Measurements from ENCODE around the gene PYCR2.

Gene PYCR2

DNA sequence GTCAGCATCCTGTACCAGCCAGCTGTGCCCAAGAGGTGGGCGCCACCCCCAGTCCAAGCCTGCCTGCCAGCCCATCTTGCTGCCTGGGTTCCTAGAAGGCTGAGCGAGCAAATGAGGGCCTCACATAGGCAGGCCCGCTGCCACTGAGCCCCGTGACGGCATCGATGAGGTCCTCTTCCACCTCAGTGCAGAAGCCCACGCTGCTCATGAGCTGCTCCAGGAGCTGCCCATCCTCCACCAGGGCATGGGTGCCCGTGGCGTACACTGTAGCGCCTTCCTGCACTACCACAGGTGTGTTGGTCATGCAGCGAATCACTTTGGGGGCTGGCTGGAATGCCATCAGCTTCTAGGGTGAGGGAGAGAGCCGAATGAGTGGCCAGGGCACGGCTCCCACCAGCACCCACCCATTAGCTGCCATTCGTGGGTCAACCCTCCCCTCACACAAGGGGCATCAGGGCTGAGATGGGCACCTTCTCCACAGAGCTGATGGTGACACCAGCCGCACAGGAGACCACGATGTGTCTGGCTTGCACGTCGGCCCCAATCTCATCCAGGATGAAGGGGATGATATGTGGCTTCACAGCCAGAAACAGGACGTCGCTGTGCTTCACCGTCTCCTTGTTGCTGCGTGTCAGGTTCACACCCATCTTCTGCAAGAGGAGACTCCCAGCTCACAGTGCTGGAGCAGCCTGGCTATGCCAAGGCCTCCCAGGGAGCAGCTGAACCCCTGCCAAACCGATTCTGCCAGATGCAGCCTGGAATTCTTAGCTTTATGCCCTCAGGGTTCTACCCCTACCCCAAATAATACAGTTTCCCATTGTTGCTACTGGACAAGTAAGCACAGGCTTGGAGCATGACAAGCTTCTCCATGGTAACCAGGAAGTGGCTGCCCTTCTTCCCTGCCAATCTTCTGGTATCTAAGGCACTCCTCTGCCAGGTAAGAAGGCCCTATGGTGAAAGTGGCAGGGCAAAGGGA, 2.0 kb downstream of the PYCR2 start:
- in situ Hi-C loops (cut with MboI; ENCODE audit: low sequenced_read_pairs): no loop called here

DNA sequence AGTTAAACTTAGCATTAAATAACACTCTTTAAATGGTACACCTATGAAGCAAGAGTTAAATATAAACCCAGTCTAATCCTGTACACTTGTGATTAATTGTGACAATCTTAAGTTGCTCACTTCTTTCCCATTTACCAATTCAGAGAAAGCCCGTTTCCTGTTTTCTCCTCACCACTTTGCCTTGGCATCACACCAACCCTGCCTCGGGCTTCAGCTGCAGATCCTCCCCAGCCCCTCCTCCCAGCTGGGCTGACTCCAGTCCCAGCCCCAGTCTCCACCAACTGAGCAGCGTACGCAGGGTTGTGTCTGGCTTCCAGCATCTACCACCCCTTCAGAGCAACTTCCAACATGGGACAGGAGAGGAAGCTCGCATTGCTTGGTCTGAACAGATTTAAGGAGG, 4.1 kb downstream of the PYCR2 start:
- in situ Hi-C loops (cut with MboI; ENCODE audit: low sequenced_read_pairs): no loop called here

DNA sequence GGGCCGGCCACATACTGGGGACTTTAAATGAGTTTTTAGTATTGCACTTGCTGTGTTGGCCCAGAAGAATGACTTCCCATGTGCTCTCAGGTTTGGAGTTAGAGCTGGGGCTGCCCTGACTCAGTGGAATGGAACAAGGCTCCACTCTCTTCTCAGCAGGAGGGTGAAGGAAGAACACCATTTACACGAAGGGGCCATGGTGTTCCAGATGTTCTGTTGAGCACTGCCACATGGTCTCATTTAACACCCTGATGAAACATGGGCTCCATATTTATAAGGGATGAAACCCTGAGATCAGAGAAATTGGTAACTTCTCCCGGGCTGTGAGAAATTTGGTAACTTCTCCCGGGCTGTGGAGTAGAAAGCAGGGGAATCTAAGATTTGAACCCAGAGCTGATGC, 5.8 kb downstream of the PYCR2 start:
- in situ Hi-C loops (cut with MboI; ENCODE audit: low sequenced_read_pairs): no loop called here

DNA sequence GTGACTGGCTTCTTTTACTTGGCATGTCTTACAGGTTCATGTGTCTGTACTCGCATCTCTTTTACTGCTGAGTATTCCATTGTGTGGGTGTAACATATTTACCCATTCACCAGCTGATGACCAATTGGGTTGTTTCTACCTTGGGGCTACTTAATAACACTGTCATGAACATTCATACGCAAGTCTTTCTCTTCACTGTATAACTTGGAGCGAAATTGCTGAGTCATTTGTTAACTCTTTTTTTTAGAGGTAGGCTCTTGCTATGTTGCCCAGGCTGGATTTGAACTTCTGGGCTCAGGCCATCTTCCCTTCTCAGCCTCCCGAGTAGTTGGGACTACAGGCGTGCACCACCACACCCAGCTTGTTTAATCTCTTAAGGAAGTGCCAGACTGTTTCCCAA, 6.5 kb downstream of the PYCR2 start:
- in situ Hi-C loops (cut with MboI; ENCODE audit: low sequenced_read_pairs): no loop called here

DNA sequence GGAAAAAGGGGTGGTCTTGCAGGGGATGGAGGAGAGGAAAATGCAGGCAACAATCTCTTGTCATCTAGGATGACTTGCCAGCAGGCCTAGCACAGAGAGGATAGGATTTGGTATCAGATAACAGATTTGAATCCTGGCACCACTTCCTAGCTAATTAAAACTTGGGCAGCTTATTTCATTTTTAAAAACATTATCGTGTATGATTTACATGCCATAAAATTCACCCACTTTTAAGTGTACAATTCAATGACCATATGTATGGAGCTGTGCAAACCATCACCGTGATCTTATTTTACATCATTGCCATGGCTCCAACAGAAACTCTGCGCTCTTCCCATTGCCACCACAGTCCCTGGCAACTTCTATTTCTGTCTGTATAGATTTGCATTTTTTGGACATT, 6.9 kb downstream of the PYCR2 start:
- in situ Hi-C loops (cut with MboI; ENCODE audit: low sequenced_read_pairs): no loop called here

DNA sequence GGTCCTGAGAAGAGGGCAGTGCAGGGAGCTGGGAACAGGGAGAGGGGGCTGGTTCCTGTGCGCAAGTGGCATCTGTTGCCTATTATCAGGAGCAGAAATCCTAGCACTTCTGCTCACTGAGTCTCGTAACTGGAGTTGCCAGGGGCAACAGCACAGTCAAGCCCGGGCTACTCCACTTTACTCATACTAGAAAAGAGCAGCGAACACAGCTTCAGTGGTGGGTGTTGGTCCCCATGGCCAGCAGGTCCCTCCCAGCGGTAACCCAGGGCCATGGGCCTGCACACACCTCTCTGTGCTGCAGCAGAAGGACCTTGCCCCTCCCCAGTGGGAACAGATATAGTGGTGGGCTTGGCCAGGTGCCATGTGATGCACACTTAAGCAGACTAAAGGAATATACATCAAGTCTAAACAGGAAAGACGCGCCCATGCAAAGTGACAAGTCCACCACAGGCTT, 8.5 kb downstream of the PYCR2 start:
- in situ Hi-C loops (cut with MboI; ENCODE audit: low sequenced_read_pairs): no loop called here

DNA sequence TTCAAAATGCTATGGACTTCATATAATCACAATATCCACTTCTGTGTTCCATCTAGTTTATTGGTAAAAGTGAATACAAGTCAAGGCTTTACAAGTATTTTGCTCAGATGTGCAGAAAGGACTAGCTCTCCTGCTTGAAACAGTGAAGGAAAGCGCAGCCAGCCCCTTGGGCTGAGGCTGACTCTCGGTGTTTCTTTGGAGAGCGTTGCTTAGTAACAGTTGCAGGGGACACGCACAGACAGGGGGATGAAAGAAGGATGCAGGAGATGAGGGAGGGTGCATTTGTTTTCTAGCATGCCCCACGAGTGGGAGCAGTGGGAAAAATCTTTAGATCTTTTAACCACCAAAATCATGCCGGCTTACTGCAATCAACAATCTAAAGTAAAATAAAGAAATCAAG, 9.1 kb downstream of the PYCR2 start:
- in situ Hi-C loops (cut with MboI; ENCODE audit: low sequenced_read_pairs): no loop called here

DNA sequence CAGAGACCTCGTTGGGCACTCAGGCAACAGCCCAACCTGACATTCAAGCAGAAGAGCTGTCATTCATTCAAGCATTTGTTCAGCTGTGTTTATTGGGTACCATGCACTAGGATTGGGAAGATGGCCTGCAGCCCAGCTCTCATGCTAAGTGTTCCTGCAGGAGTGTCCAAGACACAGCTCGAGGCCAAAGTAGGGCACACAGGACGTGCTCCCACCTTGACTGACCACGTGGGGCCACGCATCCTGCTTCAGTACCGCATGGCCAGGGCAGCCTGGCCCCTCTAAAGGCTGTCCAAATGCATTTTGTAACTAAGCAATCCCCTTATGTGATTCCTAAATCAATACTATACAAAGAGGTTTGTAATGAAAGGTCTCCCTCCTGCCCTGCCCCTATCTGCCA, 9.7 kb downstream of the PYCR2 start:
- in situ Hi-C loops (cut with MboI; ENCODE audit: low sequenced_read_pairs): no loop called here

DNA sequence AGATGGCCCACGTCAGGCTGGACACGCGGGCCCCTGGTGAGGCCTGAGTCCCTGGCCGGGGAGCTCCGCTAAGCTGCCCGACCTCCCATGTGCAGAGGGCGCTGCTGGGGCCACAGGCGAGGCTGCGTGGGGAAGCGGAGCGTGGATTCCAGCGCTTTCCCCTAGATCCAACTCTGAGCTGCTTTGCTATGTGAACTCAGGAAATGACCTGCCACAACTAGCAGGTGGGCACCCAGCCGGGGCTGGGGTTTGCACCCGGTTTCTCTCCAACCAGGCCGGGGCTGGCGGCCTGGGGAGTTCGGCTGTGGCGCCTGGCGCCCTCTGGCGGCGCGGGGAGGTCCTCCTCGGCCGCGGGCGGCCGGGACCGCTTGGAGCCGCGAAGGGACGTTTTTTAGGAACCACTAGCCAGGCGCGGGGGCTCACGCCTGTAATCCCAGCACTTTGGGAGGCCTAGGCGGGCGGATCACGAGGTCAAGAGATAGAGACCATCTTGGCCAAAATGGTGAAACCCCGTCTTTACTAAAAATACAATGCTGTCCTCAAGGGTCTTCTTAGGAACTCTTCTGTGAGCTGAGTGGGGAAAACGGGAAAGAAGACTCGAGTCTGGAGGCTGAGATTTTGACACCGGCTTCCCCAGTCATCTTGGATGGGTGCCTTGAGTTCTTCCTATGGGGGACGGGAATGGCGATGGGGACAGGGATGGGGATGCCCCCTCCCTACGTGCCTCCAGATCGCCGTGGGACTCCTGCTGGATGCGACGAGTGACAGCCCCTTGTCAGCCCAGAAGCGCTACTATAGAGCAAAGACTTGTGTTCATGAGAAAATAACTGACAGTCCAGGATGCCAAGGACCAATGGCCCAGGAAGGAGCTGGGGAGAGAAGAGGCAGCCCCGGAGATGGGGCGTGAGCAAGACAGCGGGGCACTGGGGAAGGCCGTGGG, 12.6 kb downstream of the PYCR2 start:
- in situ Hi-C loops (cut with MboI; ENCODE audit: low sequenced_read_pairs): no loop called here

DNA sequence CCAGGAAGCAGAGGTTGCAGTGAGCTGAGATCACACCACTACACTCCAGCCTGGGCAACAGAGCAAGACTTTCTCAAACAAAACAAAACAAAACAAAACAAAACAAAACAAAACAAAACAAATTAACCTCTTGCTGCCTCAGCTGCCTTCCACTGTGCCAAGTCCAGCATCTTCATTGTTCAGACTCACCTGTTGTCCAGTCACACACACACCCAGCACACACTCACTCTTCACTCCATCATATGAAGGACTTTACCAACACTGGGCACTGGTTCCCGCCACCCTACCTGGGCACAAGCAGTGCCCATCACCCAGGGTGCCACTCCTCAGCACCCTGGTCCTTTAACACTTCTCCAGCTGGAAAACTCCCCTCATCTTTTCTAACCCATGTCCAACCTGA, 14.6 kb downstream of the PYCR2 start:
- in situ Hi-C loops (cut with MboI; ENCODE audit: low sequenced_read_pairs): no loop called here

DNA sequence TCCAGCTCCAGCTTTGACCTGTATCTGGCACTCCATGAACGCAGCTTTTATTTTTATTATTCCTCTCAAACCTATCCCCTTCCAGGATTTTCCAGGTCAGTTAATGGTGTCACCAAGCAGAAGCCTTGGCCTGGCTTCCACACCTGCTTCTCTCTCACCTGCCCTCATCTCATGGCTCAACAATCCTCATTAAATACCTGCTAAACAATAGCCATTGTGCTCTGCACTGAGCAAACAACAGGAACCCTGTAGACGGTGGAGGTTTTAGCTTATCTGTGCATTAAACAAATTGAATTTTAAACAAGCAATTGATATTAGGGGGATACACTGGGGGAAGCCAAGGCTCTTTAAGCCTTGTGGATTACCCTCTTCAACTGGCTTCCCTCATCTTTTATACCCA, 15.3 kb downstream of the PYCR2 start:
- in situ Hi-C loops (cut with MboI; ENCODE audit: low sequenced_read_pairs): no loop called here

DNA sequence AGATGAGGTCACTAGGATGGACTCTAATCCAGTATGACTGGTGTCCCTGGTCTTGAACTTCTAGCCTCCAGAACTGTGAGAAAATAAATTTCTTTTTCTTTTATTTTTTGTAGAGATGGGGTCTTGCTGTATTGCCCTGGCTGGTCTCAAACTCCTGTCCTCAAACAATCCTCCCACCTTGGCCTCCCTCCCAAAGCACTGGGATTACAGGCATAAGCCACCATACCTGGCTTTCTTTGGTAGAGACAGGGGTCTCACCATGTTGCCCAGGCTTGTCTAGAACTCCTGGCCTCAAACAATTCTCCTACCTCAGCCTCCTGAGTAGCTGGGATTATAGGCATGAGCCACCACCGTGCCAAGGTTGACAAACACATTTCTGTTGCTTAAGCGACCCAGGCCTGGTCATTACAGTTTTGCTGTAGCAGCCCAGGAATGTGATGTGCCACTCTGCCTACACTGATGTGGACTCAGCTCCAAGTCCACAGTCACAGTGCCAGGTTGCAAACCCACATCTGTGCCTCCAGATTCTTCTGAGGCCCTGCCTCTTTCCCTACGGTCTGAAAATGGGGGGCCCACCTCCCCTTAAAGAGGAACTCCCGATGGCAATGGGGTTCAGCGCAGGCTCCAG, 15.9 kb downstream of the PYCR2 start:
- in situ Hi-C loops (cut with MboI; ENCODE audit: low sequenced_read_pairs): no loop called here

DNA sequence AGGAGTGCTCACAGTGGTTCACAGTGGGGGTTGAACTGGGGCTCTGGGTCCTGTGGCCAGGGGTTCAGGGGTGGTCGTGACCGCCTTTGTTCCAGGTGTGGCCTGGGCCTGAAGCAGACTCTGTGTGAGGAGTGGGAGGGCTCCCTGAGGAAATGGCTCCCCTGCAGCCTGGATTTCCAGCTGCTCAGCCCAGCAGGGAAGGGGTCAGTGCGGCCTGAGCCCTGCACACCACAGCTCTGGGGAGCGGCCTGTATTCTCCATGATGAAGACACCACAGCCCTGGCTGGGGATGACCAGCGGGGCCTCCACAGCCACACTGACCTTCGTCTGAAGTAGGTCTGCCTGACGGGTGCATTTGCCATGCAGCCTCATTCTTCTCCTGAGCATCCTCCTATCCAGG, 16.7 kb downstream of the PYCR2 start:
- in situ Hi-C loops (cut with MboI; ENCODE audit: low sequenced_read_pairs): no loop called here

DNA sequence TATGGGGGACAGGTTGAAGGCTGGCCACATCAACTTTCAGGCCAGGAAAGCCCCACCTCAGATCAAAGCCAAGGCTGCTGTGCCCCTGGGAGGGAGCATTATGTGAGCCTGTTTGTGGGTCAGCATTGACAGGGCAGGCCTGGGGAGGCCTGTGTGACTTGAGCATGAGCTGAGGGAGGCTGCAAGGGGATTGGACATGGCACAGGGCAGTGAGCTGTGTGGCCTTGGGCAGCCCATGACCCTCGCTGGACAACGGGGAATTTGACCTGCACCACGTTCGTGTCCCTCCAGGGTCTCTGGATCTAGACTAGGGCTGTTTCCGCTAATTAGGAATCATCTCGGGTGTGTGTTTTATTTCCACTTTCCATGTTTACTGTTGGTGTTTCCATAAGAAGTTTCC, 17.6 kb downstream of the PYCR2 start:
- in situ Hi-C loops (cut with MboI; ENCODE audit: low sequenced_read_pairs): no loop called here

DNA sequence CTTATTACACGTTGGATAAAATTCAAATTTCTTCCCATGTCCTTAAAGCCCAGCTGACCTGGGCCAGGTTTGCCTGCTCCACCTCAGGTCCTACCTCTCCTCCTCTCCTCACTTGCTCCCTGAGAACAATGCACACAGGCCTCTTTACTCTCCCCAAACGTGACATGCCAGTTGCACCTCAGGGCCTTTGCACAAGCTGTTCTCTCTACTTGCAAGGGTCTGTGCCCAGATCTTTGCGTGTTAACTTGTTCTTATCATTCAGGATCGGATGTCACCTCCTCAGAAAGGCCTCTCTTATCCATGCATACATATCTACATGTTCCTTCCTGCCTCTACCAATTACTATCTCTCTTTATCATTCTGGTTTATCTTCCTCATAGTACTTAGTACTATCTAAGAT, 20.4 kb downstream of the PYCR2 start:
- in situ Hi-C loops (cut with MboI; ENCODE audit: low sequenced_read_pairs): no loop called here

DNA sequence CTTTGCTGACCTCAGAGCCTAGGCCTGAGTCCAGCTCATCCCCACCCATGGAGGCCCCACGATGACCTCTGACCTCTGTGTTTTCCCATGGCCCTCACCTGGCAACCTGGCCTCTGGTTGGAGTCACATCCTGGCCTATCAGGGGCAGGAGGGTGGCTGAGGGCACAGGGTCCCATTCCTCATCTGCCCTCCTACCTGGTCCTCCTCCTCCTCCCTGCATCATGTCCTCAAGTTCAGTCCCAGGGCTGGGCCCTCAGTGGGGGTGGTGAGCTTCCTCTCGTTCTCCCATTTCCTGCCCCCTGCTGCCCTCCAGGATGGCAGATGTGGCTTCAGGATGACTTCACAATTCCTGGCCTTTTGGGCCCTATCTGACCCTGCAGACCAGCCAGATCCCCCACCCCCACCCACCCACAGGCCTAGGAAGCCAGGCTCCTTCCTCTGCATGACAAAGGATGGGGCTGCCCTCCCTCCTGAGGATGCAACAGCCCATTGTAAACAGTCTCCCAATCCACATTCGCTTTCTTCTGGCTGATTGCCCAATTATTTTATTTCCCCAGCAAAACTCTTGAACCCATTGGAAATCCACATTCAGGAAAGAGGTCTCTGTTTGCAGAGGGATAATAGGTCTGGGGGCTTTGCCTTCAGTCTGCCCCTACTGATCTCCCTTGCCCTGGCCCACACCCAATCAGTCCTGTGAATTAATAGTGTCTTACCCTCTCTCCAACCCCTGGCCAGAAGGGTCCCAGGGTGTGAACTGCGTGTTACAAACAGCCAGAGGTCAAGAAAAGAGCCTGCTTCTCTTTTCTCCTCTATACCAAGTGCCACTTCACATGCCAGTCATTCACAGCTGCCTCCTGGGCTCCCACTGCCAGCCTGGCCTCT, 24.8 kb downstream of the PYCR2 start:
- in situ Hi-C loops (cut with MboI; ENCODE audit: low sequenced_read_pairs): no loop called here

DNA sequence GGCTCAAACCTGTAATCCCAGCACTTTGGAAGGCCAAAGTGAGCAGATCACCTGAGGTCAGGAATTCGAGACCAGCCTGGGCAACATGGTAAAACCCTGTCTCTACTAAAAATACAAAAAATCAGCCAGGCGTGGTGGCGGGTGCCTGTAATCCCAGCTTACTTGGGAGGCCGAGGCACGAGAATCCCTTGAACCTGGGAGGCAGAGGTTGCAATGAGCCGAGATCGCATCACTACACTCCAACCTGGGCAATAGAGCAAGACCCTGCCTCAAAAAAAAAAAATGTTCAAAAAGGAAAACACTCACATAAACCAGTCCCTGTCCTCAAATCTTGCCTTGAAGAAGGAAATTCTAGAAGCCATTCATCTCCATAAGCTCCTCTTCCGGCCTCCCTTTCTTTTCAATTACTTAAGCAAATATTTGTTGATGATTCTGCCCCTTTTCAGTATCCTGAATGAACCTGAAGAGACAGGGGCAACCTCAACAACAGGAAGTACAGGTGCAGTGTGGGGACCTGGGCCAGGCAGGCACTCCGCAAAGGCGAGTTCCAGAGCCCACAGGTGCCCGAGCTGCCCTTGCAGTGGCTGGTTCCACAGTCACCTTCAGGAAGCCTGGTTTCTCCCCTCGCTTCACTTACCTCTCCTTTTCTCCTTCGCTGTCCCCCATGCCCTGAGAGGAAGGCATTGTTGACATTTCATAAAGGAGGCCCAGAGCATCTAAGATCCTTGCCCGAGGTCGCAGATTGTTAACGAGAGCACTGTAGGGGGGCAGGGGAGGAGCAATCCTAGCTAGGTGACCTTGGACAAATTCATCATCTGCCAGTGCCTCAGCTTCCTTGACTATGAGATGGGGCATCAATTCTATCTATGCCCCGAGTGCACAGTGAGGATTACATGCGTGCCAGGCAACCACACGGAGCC, 26.2 kb downstream of the PYCR2 start:
- in situ Hi-C loops (cut with MboI; ENCODE audit: low sequenced_read_pairs): no loop called here

DNA sequence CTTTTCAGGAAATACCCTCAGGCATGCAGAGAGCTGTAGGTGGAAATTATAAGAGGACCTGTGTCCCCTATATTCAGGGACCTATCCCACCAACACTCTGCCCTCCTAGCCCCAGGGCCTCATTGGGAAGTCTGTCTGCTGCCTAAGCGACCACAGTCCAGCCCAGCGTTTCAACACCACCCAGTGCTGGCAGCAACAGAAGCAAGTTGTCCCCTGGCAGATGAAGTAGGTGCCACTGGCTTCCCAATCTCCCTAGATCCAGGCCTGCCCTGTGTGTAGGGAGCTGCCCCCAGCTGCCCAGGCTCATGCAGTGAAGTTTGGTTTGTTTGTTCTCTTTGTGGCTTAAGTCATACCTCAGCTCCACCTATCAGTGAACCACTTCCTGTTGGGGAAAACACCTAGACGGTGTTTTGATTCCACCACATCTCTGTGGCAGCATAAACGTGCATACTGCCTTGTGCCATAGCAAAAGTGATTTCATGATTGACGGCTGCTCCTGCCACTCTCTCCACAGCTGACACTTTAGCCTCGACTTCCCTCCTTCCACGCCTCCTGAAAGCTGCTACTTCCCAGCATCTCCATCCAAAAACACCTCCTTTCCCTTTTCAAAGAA, 27.0 kb downstream of the PYCR2 start:
- in situ Hi-C loops (cut with MboI; ENCODE audit: low sequenced_read_pairs): no loop called here

DNA sequence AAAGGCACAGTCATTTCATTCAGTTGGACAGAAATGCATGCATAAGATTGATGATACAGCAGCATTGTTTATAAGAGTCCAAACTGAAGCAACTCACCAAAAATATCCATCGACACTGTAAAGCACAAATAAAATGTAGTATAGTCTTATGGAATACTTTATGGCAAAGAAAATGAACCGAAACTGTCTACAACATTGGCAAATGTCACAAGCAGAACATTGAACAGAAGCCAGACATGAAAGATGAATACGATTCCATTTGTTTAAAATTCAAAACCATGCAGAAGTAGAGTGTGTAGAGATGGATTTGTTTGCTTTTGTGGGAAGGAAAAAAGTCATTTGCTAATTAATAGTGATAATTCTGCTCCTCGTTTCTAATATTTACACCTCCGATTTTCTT, 27.6 kb downstream of the PYCR2 start:
- in situ Hi-C loops (cut with MboI; ENCODE audit: low sequenced_read_pairs): no loop called here
